Measurements from ENCODE around the gene ATXN1.
A peak's percentile ranks its signal among the peaks of the same experiment; 100 is the strongest.

Gene ATXN1

DNA sequence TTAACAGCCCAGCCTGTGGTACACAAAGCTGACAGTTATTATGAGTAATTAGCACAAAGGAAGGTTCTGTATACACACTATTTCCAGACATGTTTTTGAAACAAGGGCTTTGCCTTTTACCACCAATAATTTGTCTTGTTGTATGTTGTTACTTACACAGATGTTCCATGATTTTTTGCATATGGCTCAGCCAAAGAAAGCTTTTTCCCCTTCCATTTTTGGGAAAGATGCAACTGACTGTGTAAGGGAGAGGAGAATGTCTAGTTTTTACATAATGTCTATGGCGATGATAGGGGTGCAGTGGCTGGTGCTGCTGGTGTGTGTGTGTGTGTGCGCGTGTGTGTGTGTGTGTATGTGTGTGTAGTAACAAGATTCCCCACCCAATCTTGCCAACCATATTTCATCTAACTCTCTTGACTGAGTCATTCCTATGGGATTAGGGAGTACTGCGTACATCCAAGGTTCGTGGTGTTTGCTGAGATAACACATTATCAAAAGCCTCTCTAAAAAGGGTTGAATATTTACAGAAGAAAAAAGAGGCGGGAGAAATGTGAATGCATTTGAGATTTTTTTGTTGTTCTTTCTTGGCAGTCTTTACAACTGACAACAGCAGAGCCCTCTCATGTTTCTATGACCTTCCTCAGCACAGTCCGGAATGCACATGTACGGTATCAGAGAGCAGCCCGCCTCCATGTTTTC is 330.7 kb downstream of the ATXN1 start:
- DNase-seq = no peak

- DNase-seq = no peak
These were observed 331.6 kb downstream of the ATXN1 start for GRCh38 chr6:16429669-16430068.

- no peak for DNase-seq
These were observed 334.1 kb downstream of the ATXN1 start for GRCh38 chr6:16427124-16427523.

DNA sequence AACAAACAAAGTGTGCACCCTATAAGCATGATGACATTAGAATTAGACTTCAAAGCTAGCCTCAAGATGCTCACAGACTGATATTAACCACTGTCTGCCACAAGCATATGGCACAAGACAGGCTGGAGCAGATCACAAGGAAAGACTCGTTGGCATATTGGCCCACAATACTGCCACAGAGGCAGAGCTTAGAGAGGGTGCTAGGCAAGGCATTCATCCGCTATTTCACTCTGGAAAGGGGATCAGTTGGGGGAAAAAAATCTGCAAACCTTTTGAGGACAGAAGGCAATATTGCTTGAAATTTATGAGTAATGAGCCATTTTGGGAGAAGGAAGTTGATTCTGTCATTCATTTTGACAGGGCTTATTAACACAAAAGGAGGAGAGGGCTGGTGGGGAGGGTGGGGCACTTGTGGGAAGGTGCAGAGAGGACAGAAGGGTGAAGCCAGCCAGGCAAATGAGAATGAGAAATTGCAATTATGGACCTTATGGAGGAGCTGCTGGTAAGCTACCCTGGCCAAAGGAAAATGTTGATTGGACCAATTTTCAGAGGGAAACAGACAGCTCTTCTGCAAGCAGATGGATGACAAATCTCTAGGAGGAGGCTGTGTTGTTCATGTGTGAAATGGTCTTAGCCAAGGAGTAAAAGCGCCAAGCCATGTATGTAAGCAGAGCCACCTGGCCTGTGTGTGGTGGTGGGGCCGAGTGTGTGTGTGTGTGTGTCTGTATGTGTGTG is 335.2 kb downstream of the ATXN1 start:
- no peak for DNase-seq

- no peak for DNase-seq
These were observed 339.7 kb downstream of the ATXN1 start for GRCh38 chr6:16421462-16421960.

- no peak for DNase-seq
These were observed 340.4 kb downstream of the ATXN1 start for GRCh38 chr6:16420715-16421461.

- no peak for DNase-seq
These were observed 340.9 kb downstream of the ATXN1 start for GRCh38 chr6:16420337-16420714.

DNA sequence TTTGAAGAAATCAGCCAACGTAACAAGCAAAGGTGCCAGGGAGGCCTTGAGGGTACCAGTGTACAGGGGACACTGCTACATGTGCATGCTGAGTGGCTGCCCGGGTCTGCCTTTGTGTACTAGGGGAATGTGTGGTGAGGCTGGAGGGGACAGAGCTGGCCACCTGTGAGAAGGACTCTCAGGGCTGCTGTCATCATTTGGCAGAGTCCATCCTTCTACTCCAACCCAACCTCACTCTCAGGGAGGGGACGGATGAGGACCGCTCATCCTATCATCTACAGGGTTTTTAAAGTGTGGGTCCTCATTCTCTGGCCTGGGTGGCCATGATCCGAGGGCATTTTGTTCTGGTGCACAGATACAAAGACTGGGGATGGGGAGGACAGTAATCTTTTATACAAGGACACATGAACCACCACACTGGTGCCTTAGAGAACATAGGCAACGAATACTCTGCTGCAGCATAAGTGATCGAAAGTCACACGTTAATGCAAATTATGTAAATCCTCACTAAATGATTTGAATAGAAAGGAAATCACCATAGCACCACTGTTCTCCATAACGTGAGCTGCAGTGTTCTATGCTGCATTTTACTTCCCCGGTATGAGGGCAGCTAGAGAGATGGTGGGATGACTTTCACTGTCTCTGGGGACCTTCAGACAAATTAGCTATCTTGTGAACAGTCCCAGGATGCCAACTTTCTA is 341.5 kb downstream of the ATXN1 start:
- DNase-seq = no peak

DNA sequence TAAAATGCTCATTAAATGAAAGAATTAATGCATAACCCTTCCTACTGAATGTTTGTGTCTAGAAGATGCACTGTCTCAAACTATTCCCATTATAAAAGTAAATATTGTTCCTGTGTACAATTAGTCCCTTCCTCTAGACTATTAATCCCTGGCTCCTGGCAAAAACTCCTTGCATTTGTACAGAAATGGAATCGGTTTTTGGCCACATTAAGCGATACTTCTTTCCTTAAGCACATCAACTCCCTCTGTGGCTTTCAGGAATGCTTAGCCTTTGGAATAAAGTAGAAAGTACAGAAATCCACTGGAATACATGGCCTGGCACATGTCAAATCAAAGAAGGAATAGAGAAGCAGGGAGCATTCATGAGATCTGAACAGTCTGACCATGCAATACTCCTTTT is 343.1 kb downstream of the ATXN1 start:
- DNase-seq = no peak

DNA sequence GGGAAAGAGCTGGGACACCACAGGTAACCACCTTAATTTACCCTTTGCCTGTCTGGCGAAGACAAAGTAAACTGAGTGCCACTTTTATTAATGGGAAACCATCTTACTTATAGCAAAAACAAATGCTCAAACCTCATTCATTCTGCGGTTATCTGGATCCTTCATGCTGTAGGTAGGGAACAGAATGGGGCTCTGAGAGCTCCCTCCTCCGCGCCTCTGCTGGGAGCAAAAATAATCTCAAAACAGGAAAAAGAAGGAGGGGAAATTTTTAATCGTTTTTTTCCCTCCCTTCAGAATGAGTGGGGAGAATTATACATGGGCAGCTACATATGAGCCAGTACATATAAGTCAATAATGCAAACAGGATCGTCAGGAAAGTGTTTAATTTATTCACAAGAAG is 345.6 kb downstream of the ATXN1 start:
- DNase-seq = no peak

GRCh38 chr6:16414205-16414604 is 347.1 kb downstream of the ATXN1 start:
- no peak for DNase-seq

DNA sequence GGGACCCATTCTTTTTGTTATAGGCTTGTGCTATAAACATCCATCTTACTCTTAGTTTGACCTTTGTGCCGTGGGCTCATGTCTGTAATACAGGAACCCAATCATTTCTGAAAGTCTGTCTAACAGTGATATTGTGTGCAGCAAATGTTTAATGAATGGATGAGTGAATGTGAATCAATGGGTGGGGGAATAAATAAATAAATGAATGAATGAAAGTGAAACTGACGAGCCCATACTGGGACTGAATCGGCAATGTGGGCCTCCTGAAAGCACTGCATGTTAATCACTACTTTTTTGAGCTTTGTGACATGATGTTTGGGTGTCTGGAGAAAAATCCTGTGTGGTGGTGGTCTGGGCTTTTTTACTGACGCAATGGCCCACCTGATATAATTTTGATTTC is 347.9 kb downstream of the ATXN1 start:
- DNase-seq = no peak

DNA sequence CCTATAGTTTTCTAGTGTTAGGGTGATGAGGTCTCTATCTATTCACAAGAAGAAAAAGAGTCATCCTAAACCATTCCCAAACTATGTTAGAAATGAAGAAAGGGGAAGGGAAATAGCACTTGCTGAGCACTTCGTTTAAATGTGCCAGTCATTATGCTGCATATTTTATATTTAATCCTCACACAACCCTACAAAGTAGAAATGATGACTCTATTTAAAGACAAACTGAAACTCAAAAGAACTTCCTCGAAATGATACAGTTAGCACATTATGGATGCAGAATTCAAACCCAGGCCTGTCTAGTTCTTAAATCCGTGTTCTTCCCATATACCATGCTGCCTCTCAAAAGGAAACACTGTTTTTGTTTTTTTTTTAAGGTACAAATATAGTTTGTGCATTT is 348.3 kb downstream of the ATXN1 start:
- DNase-seq = no peak

GRCh38 chr6:16412171-16412570 is 349.1 kb downstream of the ATXN1 start:
- peak; percentile 30 for DNase-seq

DNA sequence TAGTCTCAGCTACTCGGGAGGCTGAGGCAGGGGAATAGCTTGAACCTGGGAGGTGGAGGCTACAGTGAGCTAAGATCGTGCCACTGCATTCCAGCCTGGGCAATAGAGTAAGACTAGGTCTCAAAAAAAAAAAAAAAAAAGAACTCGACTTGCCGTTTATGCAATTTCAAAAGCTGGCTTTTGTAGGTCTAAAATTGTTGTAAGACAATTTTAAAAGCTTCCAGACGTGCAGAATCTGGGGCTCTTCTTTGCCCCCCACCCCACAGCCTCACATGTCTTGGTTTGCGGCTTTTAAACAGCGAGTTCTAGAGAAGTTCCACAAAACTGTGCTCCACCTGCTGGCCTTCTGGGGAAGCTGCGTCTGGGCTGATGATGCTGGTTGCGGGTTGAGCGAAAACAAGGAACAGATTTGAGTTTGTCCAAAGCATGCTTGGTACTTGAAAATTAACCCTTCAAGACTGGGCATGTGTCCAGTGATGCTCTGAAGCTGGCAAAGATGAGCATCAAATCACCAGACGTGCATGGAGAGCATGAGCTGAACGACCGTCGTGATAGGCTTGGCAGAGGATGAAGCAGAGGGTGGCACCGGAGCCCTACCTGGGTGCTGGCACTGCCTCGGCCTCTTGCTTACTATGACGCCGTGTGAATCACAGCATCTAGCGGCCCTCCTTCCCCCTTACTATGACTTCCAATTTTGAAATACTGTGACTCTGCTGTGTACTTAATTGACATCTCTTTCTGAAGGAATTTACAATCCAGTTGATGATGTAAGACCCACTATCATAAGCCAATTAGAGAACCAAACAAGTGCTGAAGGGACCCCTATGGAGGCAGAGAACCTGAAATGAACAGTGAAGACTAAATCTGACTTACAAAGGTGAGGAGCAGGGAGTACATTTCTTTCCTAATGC is 351.5 kb downstream of the ATXN1 start:
- peak; percentile 80 for DNase-seq

GRCh38 chr6:16408766-16409165 is 352.5 kb downstream of the ATXN1 start:
- no peak for DNase-seq

- DNase-seq = no peak
These were observed 354.3 kb downstream of the ATXN1 start for GRCh38 chr6:16406966-16407365.

DNA sequence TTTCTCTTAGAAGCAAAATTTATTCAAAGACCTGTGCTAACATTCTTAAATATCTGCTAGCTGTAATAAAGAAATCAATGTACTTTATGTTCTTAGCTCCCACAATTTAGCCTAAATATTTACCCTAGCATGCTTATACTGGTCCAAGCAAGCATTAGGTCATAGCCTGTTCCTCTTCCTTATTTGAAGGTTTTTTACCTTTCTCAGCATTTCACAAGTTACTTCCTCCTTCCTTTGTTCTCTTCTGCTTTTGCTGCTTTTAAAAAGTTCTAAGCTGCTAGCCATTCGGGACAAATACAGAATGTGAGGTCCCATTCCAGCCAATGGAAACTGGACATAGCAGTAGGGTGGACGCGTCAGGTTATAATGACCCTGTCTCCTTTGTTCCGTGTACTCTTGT is 354.7 kb downstream of the ATXN1 start:
- peak; percentile 28 for DNase-seq

- no peak for DNase-seq
These were observed 355.9 kb downstream of the ATXN1 start for GRCh38 chr6:16405375-16405774.

- no peak for DNase-seq
These were observed 356.8 kb downstream of the ATXN1 start for GRCh38 chr6:16404456-16404855.

DNA sequence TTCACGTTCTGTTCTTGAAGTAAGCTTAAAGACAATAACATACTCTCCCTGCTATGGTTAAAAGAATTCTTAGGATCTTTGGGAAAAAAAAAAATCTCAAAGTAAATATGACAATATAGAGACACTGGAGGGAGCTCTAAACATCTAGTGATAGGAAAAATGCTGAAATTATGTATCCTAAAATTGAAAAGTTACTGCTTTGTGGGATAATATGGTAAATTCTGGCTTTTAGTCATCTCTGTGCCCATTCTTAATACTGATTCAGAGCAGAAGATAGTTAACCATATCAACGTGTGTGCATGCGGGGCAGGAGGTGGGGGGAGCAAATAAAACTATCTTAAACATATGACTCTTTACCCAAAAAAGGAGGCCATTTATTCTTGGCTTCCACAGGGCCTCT is 357.4 kb downstream of the ATXN1 start:
- no peak for DNase-seq

- no peak for DNase-seq
These were observed 358.7 kb downstream of the ATXN1 start for GRCh38 chr6:16402581-16402900.
